Thyroid gland (tissue), 4 donors: ENCODE results near the gene CDR2. TPM values are rescaled to one million over a fixed set of nuclear protein-coding genes. Genes with fewer than 3 reads are reported as not detected.

ENCODE experiments used
- DNase-seq, 2 donors: peaks; one replicate each; pipeline ENCODE4 v3.0.0-alpha.2; 2019
- H3K27ac ChIP-seq, 3 donors: fragments of 200-600 bp; sonication (generic); 1 replicate in 2 of 3; 2 replicates in 1 of 3; pipeline ENCODE4 v1.5.1; 2016 to 2019; ENCODE audit warnings: mild to moderate bottlenecking in 1 of 3, moderate library complexity in 1 of 3
- H3K27me3 ChIP-seq: fragments of 200-600 bp; sonication (generic); one replicate; pipeline ENCODE4 v1.5.1; 2019
- H3K36me3 ChIP-seq, 2 donors: fragments of 200-600 bp; sonication (generic); one replicate each; pipeline ENCODE4 v1.5.1; 2016 to 2019
- H3K4me1 ChIP-seq, 2 donors: fragments of 200-600 bp; sonication (generic); one replicate each; pipeline ENCODE4 v1.5.1; 2017 to 2019
- H3K4me3 ChIP-seq, 3 donors: fragments of 200-600 bp; sonication (generic); replicated peaks in 1 of 3; 1 replicate in 2 of 3; 2 replicates in 1 of 3; pipeline ENCODE4 v1.5.1; 2016; ENCODE audit warnings: mild to moderate bottlenecking in 1 of 3
- H3K9me3 ChIP-seq: fragments of 200-600 bp; sonication (generic); one replicate; pipeline ENCODE4 v1.5.1; 2017
- CTCF ChIP-seq, 6 experiments: fragments of 200-600 bp in 3 of 6; fragments of 450-650 bp in 3 of 6; sonication (generic) in 3 of 6; IDR thresholded peaks; one replicate each; pipeline ENCODE4 v1.5.1; 2016 to 2019; ENCODE audit warnings: antibody characterized with exemption in 6 of 6, mild to moderate bottlenecking in 2 of 6, inconsistent platforms in 1 of 6, moderate library complexity in 1 of 6
- POLR2A ChIP-seq, 2 donors: fragments of 450-650 bp; IDR thresholded peaks; one replicate each; pipeline ENCODE4 v1.6.1; 2017; ENCODE audit warnings: antibody characterized with exemption in 2 of 2, mild to moderate bottlenecking in 2 of 2, moderate library complexity in 1 of 2
- WGBS, 2 donors: methylation state at CpG; one replicate each; pipeline ENCODE4 v1.1.5; 2017; 5-methylcytosine and 5-hydroxymethylcytosine counted together
- intact Hi-C: fragments of 100-400 bp; cut with DNase I; formaldehyde crosslinking; loops from one replicate; pipeline ENCODE4 v1.15.1; 2023
- total RNA-seq, 4 donors: library from RNA; depleted of rRNA; stranded (reverse); fragments of >200 nt; gene quantifications; one replicate each; pipeline ENCODE4 v1.2.3, GENCODE V29; 2016

CDR2 gene
- total RNA-seq, 4 donors from 2014 or later, result 55.5 to 92.8 (median 79.2) TPM

DNA sequence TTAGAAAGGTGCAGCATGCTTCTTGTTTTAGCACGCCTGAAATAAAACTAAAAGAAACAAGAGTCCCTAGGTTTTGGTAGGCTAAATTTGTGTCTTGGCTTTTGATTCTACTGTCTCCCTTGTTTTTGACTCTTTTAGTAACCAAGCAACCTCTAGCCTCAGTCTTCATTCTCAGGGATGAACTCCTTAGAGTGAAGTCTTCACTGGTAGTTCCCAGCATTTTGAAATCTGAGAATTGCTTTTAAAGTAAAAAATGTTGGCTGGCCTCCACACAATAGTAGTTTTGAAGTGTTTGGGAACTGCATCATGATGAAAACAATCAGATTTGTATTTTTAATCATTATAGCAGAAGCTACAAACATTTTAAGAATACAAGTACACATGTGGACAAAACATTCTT is 6.1 kb upstream of the CDR2 start:
- Histone ChIP-seq H3K4me3 (no peak overlapping the region), H3K9me3 (no peaks in the 10 kb centered on the region), H3K27ac (peak overlapping the region; percentile 5 to 50 (median 16)), H3K4me1 (peaks cover 0 to 20% of the 10 kb centered on the region in 2 donors), H3K36me3 (no peaks in the 10 kb centered on the region), H3K27me3 (no peaks in the 10 kb centered on the region)
- intact Hi-C loops, result no loop called here
- no peak for DNase-seq
- TF ChIP-seq POLR2A (IDR thresholded peaks at IDR 0.05) (no peak), CTCF (IDR thresholded peaks at IDR 0.05) (no peak)
- 41 to 63% methylated on average over 1 of the region's 1 CpG for WGBS, 2 donors

DNA sequence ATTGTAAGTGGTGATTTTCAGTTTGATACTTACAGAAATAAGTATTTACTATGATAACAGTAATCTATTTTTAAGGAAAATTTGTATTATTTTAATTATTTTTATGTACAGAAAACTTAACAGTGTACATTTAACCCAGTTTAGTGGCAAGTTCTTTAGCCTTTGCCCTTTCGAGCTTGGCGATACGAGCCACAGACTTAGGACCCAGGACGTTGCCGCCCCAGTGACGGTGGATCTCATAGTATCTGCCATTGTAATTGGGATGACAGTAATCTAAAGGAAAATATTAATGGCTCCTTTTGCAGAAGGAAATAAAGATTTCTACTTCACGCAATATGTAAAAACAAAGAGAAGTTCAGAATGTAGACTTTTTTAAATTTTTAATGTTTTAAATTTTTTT is 5.2 kb upstream of the CDR2 start:
- TF ChIP-seq POLR2A (IDR thresholded peaks at IDR 0.05) (no peak), CTCF (IDR thresholded peaks at IDR 0.05) (no peak)
- intact Hi-C loops, result no loop called here
- WGBS, 2 donors, result 97 to 98% methylated on average over 7 of the region's 7 CpGs

DNA sequence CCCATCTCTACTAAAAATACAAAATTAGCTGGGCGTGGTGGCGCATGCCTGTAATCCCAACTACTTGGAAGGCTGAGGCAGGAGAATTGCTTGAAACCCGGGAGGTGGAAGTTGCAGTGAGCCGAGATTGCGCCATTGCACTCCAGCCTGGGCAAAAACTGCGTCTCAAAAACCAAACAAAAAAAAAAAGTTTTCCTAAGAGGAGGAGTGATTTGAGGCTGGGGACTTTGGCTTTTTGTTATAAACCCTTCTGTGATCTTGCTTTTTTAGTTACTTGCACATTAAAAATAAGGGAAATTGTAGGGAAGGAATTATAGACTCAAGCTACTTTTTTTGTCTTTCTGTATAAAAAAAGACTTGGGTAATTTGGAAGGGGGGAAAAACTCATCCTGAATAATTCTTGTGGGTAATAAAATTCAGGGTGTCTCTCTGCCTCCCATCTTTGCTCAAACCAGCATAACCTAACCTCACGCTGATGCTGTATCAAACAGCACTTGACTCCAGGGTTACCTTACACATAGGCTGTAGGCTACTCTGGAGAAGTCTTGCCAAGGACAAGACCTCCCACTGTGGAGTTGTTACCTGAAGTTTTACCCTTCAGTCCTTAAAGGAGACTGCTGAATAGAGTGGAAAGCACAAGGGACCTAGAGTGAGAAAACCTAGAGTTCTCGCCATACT is 1.7 kb upstream of the CDR2 start:
- peak overlapping the region in 1 of 3 donors; percentile 91 for H3K27ac ChIP-seq
- no peaks in the 10 kb centered on the region for H3K36me3 ChIP-seq
- peaks cover 19 to 30% of the 10 kb centered on the region in 2 donors for H3K4me1 ChIP-seq
- TF ChIP-seq CTCF (IDR thresholded peaks at IDR 0.05), result no peak
- TF ChIP-seq POLR2A (IDR thresholded peaks at IDR 0.05), result no peak
- 87 to 92% methylated on average over 8 of the region's 8 CpGs for WGBS, 2 donors
- no peak overlapping the region for H3K4me3 ChIP-seq
- H3K9me3 ChIP-seq, result no peaks in the 10 kb centered on the region
- intact Hi-C loops, result no loop called here
- H3K27me3 ChIP-seq, result no peaks in the 10 kb centered on the region
- no peak for DNase-seq

More for the DNA sequence above, 5.2 kb upstream of the CDR2 start:
- no peak for DNase-seq
- H3K27ac ChIP-seq, result peak overlapping the region in 1 of 3 donors; percentile 16
- no peaks in the 10 kb centered on the region for H3K27me3 ChIP-seq
- H3K4me3 ChIP-seq, result no peak overlapping the region
- H3K9me3 ChIP-seq, result no peaks in the 10 kb centered on the region
- no peaks in the 10 kb centered on the region for H3K36me3 ChIP-seq
- peaks cover 0 to 26% of the 10 kb centered on the region in 2 donors for H3K4me1 ChIP-seq

GRCh38 chr16:22375117-22375962 is 921 bp upstream of the CDR2 start:
- Histone ChIP-seq H3K27me3 (no peaks in the 10 kb centered on the region), H3K27ac (peak overlapping the region; percentile 66 to 95 (median 91)), H3K4me3 (peak overlapping the region; percentile 9 to 85 (median 18)), H3K36me3 (no peaks in the 10 kb centered on the region), H3K9me3 (no peaks in the 10 kb centered on the region), H3K4me1 (peaks cover 26 to 30% of the 10 kb centered on the region in 2 donors)
- WGBS, 2 donors, result 43 to 44% methylated on average over 23 to 24 of the region's 28 CpGs
- TF ChIP-seq POLR2A (IDR thresholded peaks at IDR 0.05) (no peak), CTCF (IDR thresholded peaks at IDR 0.05) (no peak)
- DNase-seq, result peak; percentile 38 to 40
- intact Hi-C loops, result no loop called here
